Liver (tissue), 3 donors: ENCODE results near the gene RYR2.

Source experiments
- ATF3 ChIP-seq: IDR thresholded peaks from 2 replicates; pipeline ENCODE4 v1.6.1; 2016; ENCODE audit warnings: antibody characterized with exemption
- CTCF ChIP-seq: fragments of 150-350 bp; IDR thresholded peaks from 2 replicates; pipeline ENCODE4 v1.5.1; 2017; ENCODE audit warnings: improper control_type of control experiment, low read depth, low read length; ENCODE audit not compliant: missing input control
- EGR1 ChIP-seq, 2 donors: IDR thresholded peaks; 2 replicates each; pipeline ENCODE4 v1.6.1; 2016 to 2018; ENCODE audit warnings: antibody characterized with exemption in 2 of 2, low read depth in 2 of 2
- FOXA1 ChIP-seq: IDR thresholded peaks from 2 replicates; pipeline ENCODE4 v1.6.1; 2016; ENCODE audit warnings: antibody characterized with exemption
- GABPA ChIP-seq, 2 donors: IDR thresholded peaks in 1 of 2; conservative IDR thresholded peaks in 1 of 2; 2 replicates each; pipeline ENCODE4 v1.6.1; 2016; ENCODE audit warnings: antibody characterized with exemption in 2 of 2, mild to moderate bottlenecking in 1 of 2, moderate library complexity in 1 of 2
- HNF4G ChIP-seq: IDR thresholded peaks from 2 replicates; pipeline ENCODE4 v1.6.1; 2016; ENCODE audit warnings: antibody characterized with exemption
- JUND ChIP-seq, 2 donors: IDR thresholded peaks; 2 replicates each; pipeline ENCODE4 v1.6.1; 2016; ENCODE audit warnings: antibody characterized with exemption in 2 of 2
- MAX ChIP-seq: IDR thresholded peaks from 2 replicates; pipeline ENCODE4 v1.6.1; 2016; ENCODE audit warnings: antibody characterized with exemption
- NR2F2 ChIP-seq: IDR thresholded peaks from 2 replicates; pipeline ENCODE4 v1.6.1; 2016; ENCODE audit warnings: antibody characterized with exemption
- RAD21 ChIP-seq, 2 donors: IDR thresholded peaks; 2 replicates each; pipeline ENCODE4 v1.6.1; 2016; ENCODE audit warnings: antibody characterized with exemption in 2 of 2, mild to moderate bottlenecking in 2 of 2
- REST ChIP-seq: IDR thresholded peaks from 2 replicates; pipeline ENCODE4 v1.6.1; 2016; ENCODE audit warnings: antibody characterized with exemption, mild to moderate bottlenecking
- TAF1 ChIP-seq: conservative IDR thresholded peaks from 2 replicates; pipeline ENCODE4 v1.6.1; 2016; ENCODE audit warnings: antibody characterized with exemption, mild to moderate bottlenecking
- ZBTB33 ChIP-seq: IDR thresholded peaks from 2 replicates; pipeline ENCODE4 v1.6.1; 2016; ENCODE audit warnings: antibody characterized with exemption
- donor health status: healthy.
- donor health status: healthy.

- TF ChIP-seq CTCF = no peak
- TF ChIP-seq GABPA (IDR thresholded peaks at IDR 0.05 in 1 of 2, conservative IDR thresholded peaks at IDR 0.05 in 1 of 2) = no peak
- no peak for TF ChIP-seq TAF1
- no peak for TF ChIP-seq ATF3
- TF ChIP-seq FOXA1 = no peak
- no peak for TF ChIP-seq NR2F2
- TF ChIP-seq HNF4G = no peak
- TF ChIP-seq JUND (IDR thresholded peaks at IDR 0.05) = no peak
- TF ChIP-seq REST = no peak
- no peak for TF ChIP-seq EGR1 (IDR thresholded peaks at IDR 0.05; ENCODE audit: low read depth in 2 of 2)
- TF ChIP-seq RAD21 (IDR thresholded peaks at IDR 0.05) = no peak
- TF ChIP-seq MAX = no peak
- TF ChIP-seq ZBTB33 = no peak
Measured at GRCh38 chr1:236997361-236997760, 44.6 kb upstream of the RYR2 start.
